ENCODE measurements around the gene AP4M1.

Gene AP4M1

GRCh38 chr7:100087055-100087750, 14.2 kb upstream of the AP4M1 start:
- Histone ChIP-seq H3K27ac (no peak overlapping the region), H3K4me3 (no peak overlapping the region)
- no peak for DNase-seq (ENCODE audit: low spot score)
- TF ChIP-seq CTCF (IDR thresholded peaks at IDR 0.05), result no peak

- no peak for DNase-seq (ENCODE audit: low spot score)
- Histone ChIP-seq H3K27ac (peak overlapping the region; percentile 85 to 93), H3K4me3 (peak overlapping the region; percentile 94)
- no peak for TF ChIP-seq CTCF (IDR thresholded peaks at IDR 0.05)
These were observed 13.3 kb upstream of the AP4M1 start for GRCh38 chr7:100088095-100088620.

- peak; percentile 87 for DNase-seq (ENCODE audit: low spot score)
- TF ChIP-seq CTCF (IDR thresholded peaks at IDR 0.05), result no peak
- Histone ChIP-seq H3K4me3 (peak within 1 kb of the TSS; percentile 94), H3K27ac (peak within 1 kb of the TSS; percentile 85 to 93)
These were observed 12.6 kb upstream of the AP4M1 start, which contains the start of gene COPS6 for GRCh38 chr7:100088621-100089457. TSS of gene COPS6 (plus strand) at chr7:100088969. CDS start at chr7:100088991, 22 bp downstream.

GRCh38 chr7:100089458-100090196, 11.8 kb upstream of the AP4M1 start:
- Histone ChIP-seq H3K4me3 (peak overlapping the region; percentile 94), H3K27ac (peak overlapping the region; percentile 85 to 93)
- DNase-seq (ENCODE audit: low spot score), result no peak
- no peak for TF ChIP-seq CTCF (IDR thresholded peaks at IDR 0.05)

GRCh38 chr7:100090527-100091410, 10.7 kb upstream of the AP4M1 start:
- DNase-seq (ENCODE audit: low spot score), result no peak
- Histone ChIP-seq H3K4me3 (no peak overlapping the region), H3K27ac (no peak overlapping the region)
- TF ChIP-seq CTCF (IDR thresholded peaks at IDR 0.05), result no peak

Data from coronary artery (tissue), 2 donors.